MCF 10A (cell line): ENCODE data around the gene KANK4. TPM values are rescaled to one million over a fixed set of nuclear protein-coding genes. Genes with fewer than 3 reads are reported as not detected.
A peak's percentile ranks its signal among the peaks of the same experiment; 100 is the strongest.

Experiments used
- BruUV-seq: library from RNA; stranded (reverse); fragments of 400-500 nt; replicated peaks from 2 replicates; lab custom pipeline; 2021; lab: Mats Ljungman, UMichigan
- CTCF ChIA-PET: fragments of 300-600 bp; sonication (Branson Sonifier 250); formaldehyde crosslinking; extraction: SDS; loops from one replicate; lab custom pipeline; 2021; ENCODE audit warnings: antibody characterized with exemption, inconsistent platforms; lab: Yijun Ruan, JAX
- POLR2A ChIA-PET: fragments of 300-600, 350-650 bp; sonication (Branson Sonifier 250); formaldehyde crosslinking; extraction: SDS; loops from one replicate; lab custom pipeline; 2020; ENCODE audit warnings: antibody characterized with exemption, inconsistent platforms; lab: Yijun Ruan, JAX
- DNase-seq: peaks from one replicate; pipeline ENCODE4 v3.0.0-alpha.2; 2018; ENCODE audit not compliant: unreplicated experiment
- H3K27ac Mint-ChIP-seq: one replicate; pipeline ENCODE4 v1.8.0; 2022; ENCODE audit warnings: mild to moderate bottlenecking, low read depth, mixed read lengths; ENCODE audit not compliant: unreplicated experiment
- H3K27me3 Mint-ChIP-seq: one replicate; pipeline ENCODE4 v1.8.0; 2022; ENCODE audit warnings: mixed read lengths; ENCODE audit not compliant: insufficient read depth, unreplicated experiment
- H3K36me3 Mint-ChIP-seq: one replicate; pipeline ENCODE4 v1.8.0; 2022; ENCODE audit warnings: mild to moderate bottlenecking, moderate library complexity, mixed read lengths; ENCODE audit not compliant: insufficient read depth, unreplicated experiment
- H3K4me1 Mint-ChIP-seq: one replicate; pipeline ENCODE4 v1.8.0; 2022; ENCODE audit warnings: mixed read lengths; ENCODE audit not compliant: insufficient read depth, unreplicated experiment
- H3K4me3 Mint-ChIP-seq: one replicate; pipeline ENCODE4 v1.8.0; 2022; ENCODE audit warnings: mild to moderate bottlenecking, moderate library complexity, mixed read lengths; ENCODE audit not compliant: unreplicated experiment
- H3K9me3 Mint-ChIP-seq: one replicate; pipeline ENCODE4 v1.8.0; 2022; ENCODE audit warnings: mixed read lengths; ENCODE audit not compliant: unreplicated experiment
- intact Hi-C: fragments of 100-400 bp; cut with micrococcal nuclease; formaldehyde crosslinking; loops from 2 replicates; pipeline ENCODE4 v1.14.1; 2022
- total RNA-seq: library from RNA; stranded (reverse); gene quantifications from 2 replicates; pipeline ENCODE4 v1.2.3, GENCODE V29; 2022
- TF ChIP-seq, protein P1 (sequence below): fragments of 200-600 bp; IDR thresholded peaks from one replicate; pipeline ENCODE4 v1.8.0; 2022; ENCODE audit warnings: antibody characterized with exemption, mild to moderate bottlenecking; ENCODE audit not compliant: unreplicated experiment

Gene KANK4
- total RNA-seq, 1 experiment from 2014 or later, result 0.51 TPM

GRCh38 chr1:62280150-62280549, 39.1 kb downstream of the KANK4 start:
- DNase-seq, result no peak
- H3K9me3 Mint-ChIP-seq, result no peaks in the 10 kb centered on the region
- no peaks in the 10 kb centered on the region for H3K36me3 Mint-ChIP-seq
- ChIA-PET POLR2A (no interaction called here), CTCF (no interaction called here)
- no peak overlapping the region for H3K27ac Mint-ChIP-seq
- intact Hi-C loops, result no loop called here
- peaks cover 1% of the 10 kb centered on the region for H3K4me1 Mint-ChIP-seq
- TF ChIP-seq, protein P1, sequence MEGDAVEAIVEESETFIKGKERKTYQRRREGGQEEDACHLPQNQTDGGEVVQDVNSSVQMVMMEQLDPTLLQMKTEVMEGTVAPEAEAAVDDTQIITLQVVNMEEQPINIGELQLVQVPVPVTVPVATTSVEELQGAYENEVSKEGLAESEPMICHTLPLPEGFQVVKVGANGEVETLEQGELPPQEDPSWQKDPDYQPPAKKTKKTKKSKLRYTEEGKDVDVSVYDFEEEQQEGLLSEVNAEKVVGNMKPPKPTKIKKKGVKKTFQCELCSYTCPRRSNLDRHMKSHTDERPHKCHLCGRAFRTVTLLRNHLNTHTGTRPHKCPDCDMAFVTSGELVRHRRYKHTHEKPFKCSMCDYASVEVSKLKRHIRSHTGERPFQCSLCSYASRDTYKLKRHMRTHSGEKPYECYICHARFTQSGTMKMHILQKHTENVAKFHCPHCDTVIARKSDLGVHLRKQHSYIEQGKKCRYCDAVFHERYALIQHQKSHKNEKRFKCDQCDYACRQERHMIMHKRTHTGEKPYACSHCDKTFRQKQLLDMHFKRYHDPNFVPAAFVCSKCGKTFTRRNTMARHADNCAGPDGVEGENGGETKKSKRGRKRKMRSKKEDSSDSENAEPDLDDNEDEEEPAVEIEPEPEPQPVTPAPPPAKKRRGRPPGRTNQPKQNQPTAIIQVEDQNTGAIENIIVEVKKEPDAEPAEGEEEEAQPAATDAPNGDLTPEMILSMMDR, result no peak
- H3K4me3 Mint-ChIP-seq, result no peak overlapping the region
- H3K27me3 Mint-ChIP-seq, result no peaks in the 10 kb centered on the region
- BruUV-seq, result no TSS peak

GRCh38 chr1:62276791-62277190, 42.4 kb downstream of the KANK4 start:
- no peaks in the 10 kb centered on the region for H3K36me3 Mint-ChIP-seq
- no peaks in the 10 kb centered on the region for H3K9me3 Mint-ChIP-seq
- POLR2A ChIA-PET, result no interaction called here
- no TSS peak for BruUV-seq
- intact Hi-C loops, result no loop called here
- H3K4me3 Mint-ChIP-seq, result no peak overlapping the region
- no peak overlapping the region for H3K27ac Mint-ChIP-seq
- no peaks in the 10 kb centered on the region for H3K4me1 Mint-ChIP-seq
- H3K27me3 Mint-ChIP-seq, result no peaks in the 10 kb centered on the region
- CTCF ChIA-PET, result no interaction called here
- DNase-seq, result peak; percentile 64
- TF ChIP-seq, protein P1, result no peak

GRCh38 chr1:62274496-62275485, 44.4 kb downstream of the KANK4 start:
- no peaks in the 10 kb centered on the region for H3K27me3 Mint-ChIP-seq
- H3K4me1 Mint-ChIP-seq, result no peaks in the 10 kb centered on the region
- intact Hi-C loops, result no loop called here
- BruUV-seq, result no TSS peak
- H3K36me3 Mint-ChIP-seq, result no peaks in the 10 kb centered on the region
- CTCF ChIA-PET, result interaction anchor here (0.6 to 0.9 kb wide), 2 partner anchors 127 to 190 kb away, joined by 3 to 4 read pairs; no protein-coding TSS in a partner anchor
- H3K27ac Mint-ChIP-seq, result no peak overlapping the region
- H3K4me3 Mint-ChIP-seq, result no peak overlapping the region
- H3K9me3 Mint-ChIP-seq, result no peaks in the 10 kb centered on the region
- no peak for DNase-seq
- POLR2A ChIA-PET, result no interaction called here
- TF ChIP-seq, protein P1, result no peak

DNA sequence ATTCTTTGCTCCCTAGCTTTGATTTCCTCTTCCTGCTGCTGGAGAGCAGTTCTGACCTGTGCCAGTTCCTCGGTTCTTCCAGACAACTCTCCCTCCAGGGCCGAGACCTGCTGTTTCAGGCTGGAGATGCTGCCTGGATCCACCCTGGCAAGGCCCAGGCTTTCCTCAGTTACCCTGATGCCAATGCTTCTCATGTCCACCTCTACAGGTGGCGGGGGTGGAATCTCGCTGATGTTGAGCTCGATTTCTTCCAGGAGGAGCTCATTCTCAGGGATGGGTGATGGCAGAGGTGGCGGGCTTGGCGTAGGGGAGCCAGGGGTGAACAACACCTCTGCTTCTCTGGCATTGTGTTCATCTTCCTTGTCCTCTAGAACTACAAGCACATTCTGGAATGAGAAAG, 45.3 kb downstream of the KANK4 start:
- intact Hi-C loops, result no loop called here
- TF ChIP-seq, protein P1, result no peak
- ChIA-PET POLR2A (no interaction called here), CTCF (interaction anchor here (0.6 to 0.9 kb wide), 2 partner anchors 128 to 190 kb away, joined by 3 to 4 read pairs; no protein-coding TSS in a partner anchor)
- Mint-ChIP-seq H3K27ac (no peak overlapping the region), H3K4me3 (no peak overlapping the region), H3K9me3 (no peaks in the 10 kb centered on the region), H3K27me3 (no peaks in the 10 kb centered on the region), H3K36me3 (no peaks in the 10 kb centered on the region), H3K4me1 (no peaks in the 10 kb centered on the region)
- DNase-seq, result no peak
- no TSS peak for BruUV-seq
